K562 (cell line): ENCODE results near the gene MAPKAPK2. TPM values are rescaled to one million over a fixed set of nuclear protein-coding genes. Genes with fewer than 3 reads are reported as not detected.

ENCODE experiments used
- ATAC-seq: fragments of 200-7000 bp; cut with Tn5 transposase; 3 replicates; pipeline ENCODE4 v1.9.1; 2020; ENCODE audit warnings: moderate library complexity
- BruUV-seq: library from RNA; stranded (reverse); fragments of 400-500 nt; replicated peaks from 2 replicates; lab custom pipeline; 2021; lab: Mats Ljungman, UMichigan
- CTCF ChIA-PET: fragments of 300-600 bp; formaldehyde crosslinking; extraction: SDS; loops from one replicate; lab custom pipeline; 2021; ENCODE audit warnings: low intra/inter-chr PET ratio; lab: Yijun Ruan, JAX
- POLR2A ChIA-PET: fragments of 300-600, 350-650 bp; sonication (Branson Sonifier 250); formaldehyde crosslinking; extraction: SDS; loops from one replicate; lab custom pipeline; 2021; ENCODE audit warnings: antibody characterized with exemption, inconsistent platforms; lab: Yijun Ruan, JAX
- DNase-seq, 4 experiments: peaks; one replicate each; pipeline versions ENCODE4 v3.0.0 to v3.0.0-alpha.2; 2011 to 2018; ENCODE audit warnings: low spot score in 3 of 4, mixed read lengths in 3 of 4; ENCODE audit errors: extremely low read depth in 1 of 4
- FAIRE-seq: peaks from 2 replicates; lab custom pipeline; 2011; peaks lifted over from hg19 to GRCh38; lab: Jason Lieb, UNC
- H2AFZ ChIP-seq: 2 replicates; pipeline ENCODE4 v1.6.0; 2011; ENCODE audit warnings: low read depth, low read length, control low read depth, inconsistent platforms
- H3K27ac ChIP-seq: fragments of 200-600 bp; 3 replicates; pipeline ENCODE4 v1.8.0; 2011; ENCODE audit warnings: low read depth, mild to moderate bottlenecking, control low read depth, inconsistent platforms, low read length, moderate library complexity, mixed read lengths; ENCODE audit errors: extremely low read depth
- H3K27me3 ChIP-seq, 2 experiments: fragments of 300-600 bp in 1 of 2; 2 replicates in 1 of 2; 3 replicates in 1 of 2; pipeline versions ENCODE4 v1.6.0 to v1.8.0; 2011; ENCODE audit warnings: inconsistent platforms in 2 of 2, low read length in 2 of 2, mild to moderate bottlenecking in 1 of 2, mixed read lengths in 1 of 2, moderate library complexity in 1 of 2; ENCODE audit not compliant: control insufficient read depth in 2 of 2, insufficient read depth in 2 of 2
- H3K36me3 ChIP-seq: fragments of 300-600 bp; 3 replicates; pipeline ENCODE4 v1.8.0; 2011; ENCODE audit warnings: mild to moderate bottlenecking, low read length, inconsistent platforms; ENCODE audit not compliant: control insufficient read depth, insufficient read depth
- H3K4me1 ChIP-seq, 2 experiments: fragments of 200-600 bp in 1 of 2; replicated peaks in 1 of 2; 2 replicates in 1 of 2; 3 replicates in 1 of 2; pipeline versions ENCODE4 v1.5.1 to v1.8.0; 2011; ENCODE audit warnings: inconsistent platforms in 2 of 2, low read length in 2 of 2, mild to moderate bottlenecking in 1 of 2, mixed read lengths in 1 of 2, moderate library complexity in 1 of 2; ENCODE audit not compliant: control insufficient read depth in 2 of 2, insufficient read depth in 2 of 2
- H3K4me2 ChIP-seq: 2 replicates; pipeline ENCODE4 v1.6.1; 2011; ENCODE audit warnings: low read length, control low read depth, inconsistent platforms, mixed read lengths; ENCODE audit not compliant: insufficient read depth
- H3K4me3 ChIP-seq: fragments of 200-600 bp; sonication (generic), shearing (Covaris generic); 2 replicates; pipeline ENCODE4 v1.5.1; 2016; ENCODE audit warnings: control low read depth, inconsistent platforms
- H3K79me2 ChIP-seq: fragments of 200-600 bp; 3 replicates; pipeline ENCODE4 v1.8.0; 2011; ENCODE audit warnings: low read length, inconsistent platforms; ENCODE audit not compliant: control insufficient read depth, insufficient read depth
- H3K9ac ChIP-seq, 2 experiments: 2 replicates each; pipeline versions ENCODE4 v1.6.0 to v1.6.1; 2011; ENCODE audit warnings: low read depth in 2 of 2, low read length in 2 of 2, control low read depth in 1 of 2, inconsistent platforms in 1 of 2, mild to moderate bottlenecking in 1 of 2, mixed read lengths in 1 of 2; ENCODE audit not compliant: insufficient read depth in 1 of 2
- H3K9me1 ChIP-seq: one replicate; pipeline ENCODE4 v1.6.0; 2011; ENCODE audit warnings: inconsistent platforms, mild to moderate bottlenecking, low read length, moderate library complexity; ENCODE audit not compliant: control insufficient read depth, insufficient read depth
- H3K9me3 ChIP-seq: replicated peaks from 2 replicates; pipeline ENCODE4 v1.5.1; 2011; ENCODE audit warnings: low read depth, low read length, inconsistent platforms; ENCODE audit not compliant: control insufficient read depth, insufficient read depth
- H4K20me1 ChIP-seq: replicated peaks from 2 replicates; pipeline ENCODE4 v1.6.1; 2011; ENCODE audit warnings: low read length, inconsistent platforms, mixed read lengths; ENCODE audit not compliant: control insufficient read depth, insufficient read depth
- BHLHE40 ChIP-seq: IDR thresholded peaks from 2 replicates; pipeline ENCODE4 v1.6.1; 2011; ENCODE audit warnings: low read length, improper control_type of control experiment
- CBFB ChIP-seq: sonication (generic); formaldehyde crosslinking; IDR thresholded peaks from 2 replicates; pipeline ENCODE4 v1.4.0; 2020; ENCODE audit warnings: mild to moderate bottlenecking, missing genetic modification reagents
- DLX4 ChIP-seq: fragments of 250-450 bp; sonication (Bioruptor Pico); IDR thresholded peaks from 2 replicates; pipeline ENCODE4 v1.6.1; 2021; ENCODE audit warnings: mild to moderate bottlenecking
- E2F5 ChIP-seq: sonication (generic); formaldehyde crosslinking; IDR thresholded peaks from 2 replicates; pipeline ENCODE4 v1.8.0; 2022; ENCODE audit warnings: mild to moderate bottlenecking, missing genetic modification reagents
- E2F6 ChIP-seq, 2 experiments: IDR thresholded peaks; 2 replicates each; pipeline ENCODE4 v1.6.1; 2011; ENCODE audit warnings: borderline replicate concordance in 1 of 2, control low read depth in 1 of 2, low read depth in 1 of 2, low read length in 1 of 2, mild to moderate bottlenecking in 1 of 2, mixed read lengths in 1 of 2, moderate library complexity in 1 of 2; ENCODE audit not compliant: insufficient read depth in 1 of 2, insufficient read length in 1 of 2, poor library complexity in 1 of 2, severe bottlenecking in 1 of 2; ENCODE audit errors: extremely low read depth in 1 of 2
- ETS1 ChIP-seq: conservative IDR thresholded peaks from 2 replicates; pipeline ENCODE4 v1.6.1; 2011; ENCODE audit warnings: low read depth, mild to moderate bottlenecking, low read length; ENCODE audit not compliant: control insufficient read depth
- MAX ChIP-seq: sonication (generic); formaldehyde crosslinking; IDR thresholded peaks from 2 replicates; pipeline ENCODE4 v1.9.0; 2022; ENCODE audit warnings: mild to moderate bottlenecking, missing genetic modification reagents
- NFE2 ChIP-seq: IDR thresholded peaks from 2 replicates; pipeline ENCODE4 v1.6.1; 2014; ENCODE audit warnings: antibody characterized with exemption, low read depth
- RBM15 ChIP-seq: fragments of 200-400 bp; formaldehyde crosslinking; IDR thresholded peaks from 2 replicates; pipeline ENCODE4 v1.6.1; 2018; ENCODE audit warnings: mild to moderate bottlenecking, low read length, moderate library complexity; ENCODE audit not compliant: insufficient read depth
- USF2 ChIP-seq: sonication (generic); formaldehyde crosslinking; IDR thresholded peaks from 2 replicates; pipeline ENCODE4 v1.5.0; 2020; ENCODE audit warnings: missing genetic modification reagents
- ZFP91 ChIP-seq: sonication (generic); formaldehyde crosslinking; IDR thresholded peaks from 2 replicates; pipeline ENCODE4 v1.8.0; 2022; ENCODE audit warnings: mild to moderate bottlenecking, missing genetic modification reagents
- whole genome bisulfite sequencing: fragments of 100-300 bp; shearing (Covaris generic); methylation state at CpG from one replicate; pipeline ENCODE4 v1.1.6; 2016; ENCODE audit warnings: low coverage, mixed read lengths; ENCODE audit not compliant: insufficient coverage; ENCODE audit errors: missing lambda C conversion rate; 5-methylcytosine and 5-hydroxymethylcytosine counted together
- in situ Hi-C: fragments of 300-500 bp; cut with MboI; formaldehyde crosslinking; loops from 4 replicates; pipeline ENCODE4 v1.15.0; 2018; ENCODE audit warnings: inconsistent platforms, mixed read lengths
- intact Hi-C: fragments of 100-400 bp; cut with micrococcal nuclease; formaldehyde crosslinking; loops from 2 replicates; pipeline ENCODE4 v1.14.2; 2022
- polyA plus RNA-seq, 8 experiments: library from polyadenylated mRNA; depleted of rRNA in 4 of 8; stranded (reverse) in 5 of 8; unstranded in 3 of 8; fragments of >200 nt; fragmentation: Nextera tagmentation in 2 of 8; fragmentation: Illumina TruSeq in 1 of 8; extraction: Ambion mirVana in 2 of 8; extraction: Trizol in 1 of 8; gene quantifications; 2 replicates each; pipeline versions ENCODE4 v1.2.1 to v1.2.3, GENCODE V29; 2011 to 2014; ENCODE audit warnings: inconsistent platforms in 1 of 8, missing spikeins in 1 of 8
- total RNA-seq, 7 experiments: library from RNA; depleted of rRNA in 6 of 7; stranded (reverse); fragments of >200 nt in 6 of 7; fragmentation: Illumina TruSeq in 2 of 7; extraction: Trizol in 2 of 7; gene quantifications; 2 replicates each; pipeline versions ENCODE4 v1.2.1 to v1.2.3, GENCODE V29; 2011 to 2021; ENCODE audit warnings: low replicate concordance in 1 of 7

The MAPKAPK2 gene
- total and polyA plus RNA-seq, 9 of the 15 experiments (the other 6 are each of a cell fraction or from before 2014, with no cell fraction given) = 0.63 to 94.2 (median 52.1) TPM

- no peak for TF ChIP-seq DLX4
These were observed 58.1 kb downstream of the MAPKAPK2 start (continued) for GRCh38 chr1:206742719-206743383.

- Histone ChIP-seq H3K9me3 (no peaks in the 10 kb centered on the region), H2AFZ (no peak overlapping the region), H3K79me2 (no peaks in the 10 kb centered on the region), H3K9ac (no peak overlapping the region), H3K27ac (no peak overlapping the region), H3K27me3 (peaks cover 40 to 48% of the 10 kb centered on the region in 2 experiments), H3K4me2 (no peak overlapping the region), H3K4me1 (no peaks in the 10 kb centered on the region), H3K36me3 (no peaks in the 10 kb centered on the region), H3K9me1 (no peaks in the 10 kb centered on the region), H4K20me1 (0 out of 2 replicates have a peak, but pooled peaks cover 6% of the 10 kb centered on the region), H3K4me3 (no peak overlapping the region)
- no peak for FAIRE-seq
- WGBS = 1% methylated on average over 4 of the region's 4 CpGs
- intact Hi-C loops (no loop called here), in situ Hi-C loops (no loop called here)
- CTCF ChIA-PET = no interaction called here
- peak; percentile 56 for ATAC-seq
- no TSS peak for BruUV-seq
- DNase-seq = peak in 1 of 4 experiments; percentile 26
- POLR2A ChIA-PET = interaction anchor here (0.5 to 1.1 kb wide), 4 partner anchors 13 to 165 kb away, joined by 3 to 5 read pairs (median 3); no protein-coding TSS in a partner anchor
- TF ChIP-seq ETS1 = no peak
- peak; percentile 96 for TF ChIP-seq MAX
- peak; percentile 88 for TF ChIP-seq BHLHE40
- TF ChIP-seq E2F6 (IDR thresholded peaks at IDR 0.05; ENCODE audit: borderline replicate concordance in 1 of 2, extremely low read depth in 1 of 2, insufficient read depth in 1 of 2, insufficient read length in 1 of 2, low read depth in 1 of 2, low read length in 1 of 2, poor library complexity in 1 of 2, severe bottlenecking in 1 of 2) = peak in 1 of 2 experiments; percentile 77
- TF ChIP-seq RBM15 = no peak
- 0 out of 2 replicates have a peak, but pooled peaks have one; percentile 35 for TF ChIP-seq ZFP91 (CRISPR knock-in tag)
- 0 out of 2 replicates have a peak, but pooled peaks have one; percentile 39 for TF ChIP-seq E2F5 (CRISPR knock-in tag)
- TF ChIP-seq NFE2 = 0 out of 2 replicates have a peak, but pooled peaks have one; percentile 30
- TF ChIP-seq USF2 = peak; percentile 25; the same call in 1 of the 2 replicates
- TF ChIP-seq CBFB (CRISPR knock-in tag) = no peak
These were observed 60.0 kb downstream of the MAPKAPK2 start for GRCh38 chr1:206744683-206745082.
